Stimulated activated naive CD4-positive, alpha-beta T cell treated with Interleukin-2 at 50 U/mL for 16 hours (primary cell): ENCODE results near the gene HCN4.
"Not testable (repeated sequence)": the region's sequence is repeated elsewhere in the genome, so short reads cannot be mapped to it uniquely, and the experiment has no call there.

Source experiments
- DNase-seq: peaks from one replicate; lab custom pipeline; 2025; lab: John Stamatoyannopoulos, UW

Gene HCN4

DNA sequence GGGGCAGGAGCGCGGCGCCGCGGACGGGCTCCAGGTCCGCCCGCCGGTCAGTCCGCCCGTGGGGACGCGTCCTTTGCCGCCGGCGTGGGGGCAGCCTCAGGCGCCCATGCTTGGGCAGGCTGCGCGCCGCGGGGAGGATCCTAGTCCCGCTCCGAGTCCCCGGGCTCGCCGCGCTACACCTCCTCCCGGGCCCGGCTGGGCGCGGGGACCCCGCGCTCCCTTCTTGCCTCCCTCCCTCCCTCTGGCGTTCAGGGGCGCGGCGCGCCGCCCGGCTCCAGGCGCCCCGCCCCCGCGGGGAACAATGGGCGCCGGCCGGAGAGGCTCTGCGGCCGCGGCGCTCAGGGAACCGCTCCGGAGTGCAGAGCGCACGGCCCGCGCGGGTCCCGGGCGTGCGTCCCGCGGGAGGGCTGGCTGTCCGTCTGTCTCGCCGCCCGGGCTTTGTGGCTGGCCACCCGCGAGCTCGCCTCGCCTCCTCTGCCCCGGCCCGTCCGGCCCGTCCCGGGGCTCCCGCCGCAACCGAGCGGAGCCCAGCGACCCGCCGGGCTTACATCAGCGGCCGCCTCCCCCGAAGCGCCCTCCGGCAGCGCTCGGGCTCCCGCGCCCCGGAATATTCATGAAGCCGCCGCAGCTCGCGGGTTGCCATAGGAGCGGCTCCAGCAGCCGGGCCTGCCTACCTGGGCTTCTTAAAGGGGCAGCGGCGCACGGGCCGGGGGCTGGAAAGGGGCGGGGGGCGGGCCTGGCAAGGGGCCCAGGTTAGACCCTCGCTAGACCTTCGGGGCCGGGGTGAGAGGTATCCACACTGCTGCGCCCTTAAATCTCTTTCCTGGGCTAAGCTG, at the start of gene HCN4:
Gene HCN4, minus strand, starts transcription at position 658 of the 836 bp plus-strand sequence. CDS start 688 bp downstream, outside the sequence.
- no peak for DNase-seq

DNA sequence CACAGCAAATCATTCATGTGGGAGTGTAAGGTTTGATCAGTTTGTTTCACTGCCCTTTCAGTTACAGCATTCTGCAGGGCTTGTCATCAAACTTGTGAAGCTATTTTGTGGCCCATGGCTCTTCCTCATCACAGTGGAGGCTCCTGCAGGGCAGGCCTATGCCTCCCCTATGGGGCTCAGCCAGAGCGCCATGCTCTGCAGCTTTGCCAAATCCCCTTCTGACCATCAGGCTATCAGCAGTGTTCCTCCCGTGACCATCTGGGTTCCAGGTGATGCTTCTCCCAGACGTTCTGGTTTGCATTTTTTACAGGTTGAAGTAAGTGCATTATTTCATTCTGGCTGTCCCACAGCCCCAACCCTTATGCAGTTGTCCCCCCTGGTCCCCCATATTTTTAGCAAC, 46.1 kb upstream of the HCN4 start:
- no peak for DNase-seq

DNA sequence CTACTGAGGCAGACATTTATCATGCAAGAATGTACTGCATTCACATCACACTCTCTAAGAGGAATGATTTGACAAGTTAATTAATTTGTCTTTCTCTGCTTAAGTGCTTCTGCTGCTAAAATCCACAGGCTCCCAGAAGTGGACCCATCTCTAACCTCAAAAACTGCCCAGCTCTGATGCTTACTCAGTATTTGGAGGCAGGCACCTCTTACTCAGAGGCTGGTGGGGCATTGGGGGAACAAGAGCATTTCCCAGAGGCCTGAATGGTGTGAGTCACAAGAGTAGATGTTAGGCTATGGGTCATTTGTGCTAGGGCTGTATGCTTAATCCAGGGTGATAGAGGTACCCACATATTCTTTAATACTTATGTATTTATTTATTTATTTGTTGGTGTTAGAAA, 34.4 kb upstream of the HCN4 start:
- DNase-seq: no peak

DNA sequence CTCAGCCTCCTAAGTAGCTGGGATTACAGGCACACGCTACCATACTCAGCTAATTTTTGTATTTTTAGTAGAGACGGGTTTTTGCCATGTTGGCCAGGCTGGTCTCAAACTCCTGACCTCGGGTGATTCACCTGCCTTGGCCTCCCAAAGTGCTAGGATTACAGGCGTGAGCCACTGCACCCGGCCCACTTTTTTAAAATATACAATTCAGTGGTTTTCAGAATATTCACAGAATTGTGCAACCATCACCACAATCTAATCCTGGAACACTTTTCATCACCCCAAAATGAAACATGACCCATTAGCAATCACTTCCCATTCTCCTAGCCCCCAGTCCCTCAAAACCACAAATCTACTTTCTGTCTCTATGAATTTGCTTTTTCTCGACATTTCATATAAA, 31.5 kb upstream of the HCN4 start:
- DNase-seq: not testable (repeated sequence)

DNA sequence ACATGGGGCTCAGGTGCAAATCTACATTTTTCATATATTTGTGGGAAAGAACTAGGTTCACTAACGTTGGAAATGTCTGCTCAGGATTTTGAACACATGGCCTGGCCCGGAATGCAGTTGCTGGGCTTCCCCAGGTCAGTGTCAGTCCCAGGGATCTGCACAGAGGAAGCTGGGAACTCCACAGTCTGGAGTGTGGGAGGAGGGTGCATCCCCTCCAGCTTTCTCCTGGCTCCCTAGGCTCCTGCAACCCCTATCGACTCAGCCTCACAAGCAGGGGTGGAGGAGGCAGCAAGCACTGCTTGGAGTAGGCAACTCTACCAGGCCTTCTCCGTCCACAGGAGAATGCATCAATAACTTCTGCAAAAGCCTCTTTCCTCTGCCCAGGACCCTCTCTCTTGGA, 30.1 kb upstream of the HCN4 start:
- no peak for DNase-seq

- no peak for DNase-seq
These were observed 28.7 kb upstream of the HCN4 start for GRCh38 chr15:73397461-73397860.

GRCh38 chr15:73395671-73396070, 26.9 kb upstream of the HCN4 start:
- no peak for DNase-seq

- DNase-seq: no peak
These were observed 26.0 kb upstream of the HCN4 start for GRCh38 chr15:73394782-73395181.

- DNase-seq: no peak
These were observed 24.6 kb upstream of the HCN4 start for GRCh38 chr15:73393336-73393735.

GRCh38 chr15:73392025-73392424, 23.3 kb upstream of the HCN4 start:
- no peak for DNase-seq

GRCh38 chr15:73391128-73391872, 22.5 kb upstream of the HCN4 start:
- DNase-seq: no peak

DNA sequence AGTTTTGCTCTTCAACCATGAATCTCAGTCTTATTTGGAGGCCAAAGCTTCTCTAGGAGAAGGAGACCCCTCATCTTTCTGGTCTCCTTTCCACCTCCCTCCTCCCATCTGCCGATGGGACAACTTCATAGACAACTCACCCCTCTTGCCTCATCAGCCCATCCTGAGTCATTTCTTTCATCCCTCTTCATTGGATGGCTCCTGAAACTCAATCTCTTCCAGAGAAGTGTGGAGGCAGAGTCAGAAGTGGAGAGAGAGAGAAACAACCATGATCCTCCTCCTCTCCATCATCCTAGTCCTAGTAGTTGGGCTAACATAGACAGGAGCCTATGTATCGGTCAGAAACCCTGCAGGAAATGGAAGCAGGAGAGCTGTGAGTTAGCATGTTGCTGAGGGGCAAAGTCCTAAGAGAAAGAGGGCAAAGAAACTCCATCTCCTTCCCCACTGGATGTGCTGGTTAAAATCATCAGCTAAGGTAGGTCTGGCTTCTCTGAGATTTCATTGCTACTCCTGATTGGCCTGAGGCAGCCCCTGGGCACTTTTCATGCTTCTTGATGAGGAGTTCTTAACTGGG, 21.3 kb upstream of the HCN4 start:
- no peak for DNase-seq

DNA sequence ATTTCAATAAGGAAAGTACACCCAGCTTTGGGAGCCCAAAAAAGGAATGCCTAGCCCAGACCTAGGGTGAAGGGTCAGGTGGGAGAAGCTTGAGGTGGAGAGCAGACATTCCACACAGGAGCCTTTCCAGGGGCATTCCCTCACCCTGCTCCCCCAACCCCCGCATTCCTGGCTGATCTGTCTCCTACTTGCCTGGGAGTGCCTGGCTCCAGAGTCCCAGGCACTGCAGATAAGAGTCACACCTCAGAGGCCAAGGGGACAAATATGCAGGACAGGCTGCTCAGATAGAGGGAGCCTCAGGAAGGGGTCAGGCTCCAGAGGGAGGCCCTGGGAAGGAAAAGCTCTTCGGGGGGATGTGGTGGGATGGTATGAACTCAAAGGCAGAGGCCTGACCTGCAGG, 20.8 kb upstream of the HCN4 start:
- DNase-seq: no peak

DNA sequence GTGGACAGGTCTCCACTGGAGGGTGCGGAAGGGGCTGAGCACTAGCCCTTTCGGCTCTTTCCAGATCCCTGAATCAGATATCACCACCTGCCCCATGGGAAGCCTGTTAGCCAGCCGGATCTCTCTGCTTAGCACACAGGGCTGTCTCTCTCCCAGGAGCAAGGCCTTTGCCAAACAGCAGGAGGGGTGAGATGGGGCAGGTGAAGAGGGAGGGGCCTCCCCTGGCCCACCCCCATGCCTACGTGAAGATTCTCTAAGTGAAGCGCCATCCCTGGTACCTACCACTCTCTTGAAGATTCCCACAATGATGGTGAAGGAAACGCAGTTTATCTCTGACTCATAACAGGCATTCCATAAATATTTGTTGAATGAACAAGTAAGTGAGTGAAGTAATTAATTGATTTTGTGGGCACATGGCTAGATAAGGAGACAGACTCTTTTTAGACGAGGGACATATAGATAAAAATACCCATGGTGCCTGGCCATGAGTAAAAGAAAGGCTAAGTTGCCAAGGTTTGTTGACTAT, 19.6 kb upstream of the HCN4 start:
- DNase-seq: no peak

DNA sequence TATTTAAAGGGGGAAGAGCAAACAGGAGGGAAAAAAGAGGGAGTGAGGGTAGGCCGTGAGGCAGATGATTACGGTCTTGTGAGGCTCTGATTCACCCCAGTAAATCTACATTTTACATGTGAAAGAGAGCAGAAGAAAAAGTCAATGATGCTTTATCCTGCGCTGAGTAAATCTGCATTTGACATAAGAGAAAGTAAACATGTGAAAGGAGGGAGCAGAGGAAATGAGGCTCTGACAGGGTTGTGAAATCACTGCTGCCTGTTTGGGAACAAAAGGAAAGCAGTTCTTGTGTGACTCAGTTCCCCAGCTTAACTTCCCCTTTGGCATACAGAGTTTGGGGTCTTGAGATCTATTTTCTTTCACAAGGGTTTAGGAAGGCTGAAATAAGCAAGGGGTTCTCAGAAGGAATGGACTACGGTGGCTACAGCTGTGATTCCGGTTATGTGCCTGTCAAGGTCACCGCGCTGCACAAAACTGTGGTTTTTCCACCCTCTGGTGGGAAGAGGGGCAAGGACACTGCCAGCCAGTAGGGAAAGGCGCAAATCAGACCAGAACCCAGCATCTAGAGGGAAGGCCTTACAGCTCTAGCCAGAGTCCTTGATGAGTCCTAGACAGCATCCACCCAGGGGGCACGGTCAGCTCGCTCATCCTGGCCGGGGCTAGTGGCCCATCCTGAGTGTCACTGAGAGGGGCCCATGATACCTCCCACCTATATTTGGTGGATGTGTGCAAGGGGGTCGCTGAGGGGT, 18.9 kb upstream of the HCN4 start:
- DNase-seq: no peak

- DNase-seq: no peak
These were observed 18.2 kb upstream of the HCN4 start for GRCh38 chr15:73386886-73387506.

DNA sequence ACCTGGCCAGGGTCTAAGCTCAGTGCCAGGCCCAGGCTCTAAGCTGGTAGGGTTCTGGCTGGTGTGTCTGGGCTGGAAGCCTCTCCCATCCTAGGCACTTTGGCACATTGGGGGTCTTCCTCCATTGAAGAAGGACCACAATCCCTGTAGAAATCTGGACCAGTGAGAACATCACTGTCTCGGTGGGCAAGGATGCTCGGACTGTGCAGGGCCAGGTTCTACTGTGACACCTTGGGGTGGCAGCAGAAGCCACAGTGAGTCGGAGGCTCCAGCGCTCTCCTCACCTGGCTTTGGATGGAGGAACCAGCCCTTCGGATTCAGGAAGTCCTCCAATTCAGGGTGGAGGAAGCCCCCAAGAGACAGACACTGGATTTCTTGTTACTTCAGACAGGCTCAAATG, 17.5 kb upstream of the HCN4 start:
- no peak for DNase-seq

GRCh38 chr15:73385205-73385604, 16.4 kb upstream of the HCN4 start:
- no peak for DNase-seq

DNA sequence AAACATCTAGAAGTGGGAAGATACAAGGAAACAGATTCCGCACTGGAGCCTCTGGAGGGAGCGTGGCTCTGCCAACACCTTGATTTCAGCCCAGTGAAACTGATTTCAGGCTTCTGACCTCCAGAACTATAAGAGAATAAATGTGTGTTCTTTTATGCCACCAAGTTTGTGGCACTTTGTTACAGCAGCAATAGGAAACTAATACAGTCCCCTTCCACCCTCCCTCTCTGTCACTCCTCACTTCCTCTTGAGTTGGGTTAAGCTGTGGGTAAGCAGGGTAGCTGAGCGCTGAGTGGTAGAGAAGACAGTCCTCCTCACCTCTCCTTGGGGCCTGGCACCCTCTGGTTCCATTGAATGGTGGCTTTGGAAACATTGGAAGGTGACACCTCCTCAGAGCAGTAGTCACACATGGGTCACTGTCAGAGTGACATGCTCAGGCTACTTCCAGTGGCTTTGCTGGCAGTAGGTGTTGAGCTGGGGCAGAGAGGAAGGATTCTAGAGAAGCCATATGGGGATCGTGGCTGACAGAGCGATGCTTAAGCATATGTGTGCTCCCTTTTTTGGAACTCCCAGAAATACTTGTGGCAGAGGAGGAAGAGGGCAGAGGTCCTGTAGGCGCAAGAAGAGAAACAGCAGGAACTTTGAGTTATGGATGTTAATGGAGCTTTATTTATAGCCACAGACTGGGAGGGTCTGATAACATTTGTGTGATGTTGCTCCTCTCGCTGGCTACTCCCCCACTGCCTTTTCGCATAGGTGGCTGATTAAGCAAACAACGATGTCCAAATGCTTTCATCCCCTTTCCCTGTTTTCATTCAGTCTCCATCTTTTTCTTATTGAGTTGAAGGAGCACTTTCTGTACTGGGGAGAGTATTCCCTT, 14.8 kb upstream of the HCN4 start:
- no peak for DNase-seq

DNA sequence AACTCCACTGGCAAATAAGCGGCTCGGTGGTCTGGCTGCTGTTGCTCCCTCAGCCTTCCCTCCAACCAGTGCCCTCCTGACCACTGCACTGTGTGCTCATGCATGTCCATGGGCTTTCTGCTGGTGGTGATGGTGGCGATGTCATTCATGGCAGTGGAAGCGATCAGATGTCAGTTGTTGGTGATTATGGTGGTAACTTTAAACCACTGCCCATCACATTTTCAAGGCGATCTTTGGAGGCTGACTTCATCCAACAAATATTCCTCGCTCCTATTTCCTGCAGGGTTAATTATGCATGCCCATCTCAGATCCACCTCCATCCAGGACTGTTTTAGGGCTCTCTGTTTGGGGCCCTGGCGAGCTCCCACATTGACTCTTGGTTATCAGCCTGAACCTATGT, 13.4 kb upstream of the HCN4 start:
- DNase-seq: no peak

- no peak for DNase-seq
These were observed 11.9 kb upstream of the HCN4 start for GRCh38 chr15:73380661-73381060.
